UCSD-AML1 (cell line): ENCODE measurements around the gene SPNS2.
"Not testable (repeated sequence)": the region's sequence is repeated elsewhere in the genome, so short reads cannot be mapped to it uniquely, and the experiment has no call there.

Source experiments
- DNase-seq: peaks from one replicate; lab custom pipeline; 2025; ENCODE audit not compliant: unreplicated experiment; lab: John Stamatoyannopoulos, UW

Gene SPNS2

GRCh38 chr17:4562015-4562969, 63.6 kb downstream of the SPNS2 start:
- no peak for DNase-seq

- peak; percentile 52 for DNase-seq
Measured at GRCh38 chr17:4565209-4566141, 66.8 kb downstream of the SPNS2 start.

GRCh38 chr17:4566785-4567184, 68.1 kb downstream of the SPNS2 start:
- peak; percentile 28 for DNase-seq

GRCh38 chr17:4569591-4569990, 70.9 kb downstream of the SPNS2 start:
- no peak for DNase-seq

GRCh38 chr17:4572131-4572530, 73.5 kb downstream of the SPNS2 start:
- no peak for DNase-seq

- DNase-seq = no peak
Measured at GRCh38 chr17:4573115-4573514, 74.4 kb downstream of the SPNS2 start.

GRCh38 chr17:4573669-4574068, 75.0 kb downstream of the SPNS2 start:
- no peak for DNase-seq

DNA sequence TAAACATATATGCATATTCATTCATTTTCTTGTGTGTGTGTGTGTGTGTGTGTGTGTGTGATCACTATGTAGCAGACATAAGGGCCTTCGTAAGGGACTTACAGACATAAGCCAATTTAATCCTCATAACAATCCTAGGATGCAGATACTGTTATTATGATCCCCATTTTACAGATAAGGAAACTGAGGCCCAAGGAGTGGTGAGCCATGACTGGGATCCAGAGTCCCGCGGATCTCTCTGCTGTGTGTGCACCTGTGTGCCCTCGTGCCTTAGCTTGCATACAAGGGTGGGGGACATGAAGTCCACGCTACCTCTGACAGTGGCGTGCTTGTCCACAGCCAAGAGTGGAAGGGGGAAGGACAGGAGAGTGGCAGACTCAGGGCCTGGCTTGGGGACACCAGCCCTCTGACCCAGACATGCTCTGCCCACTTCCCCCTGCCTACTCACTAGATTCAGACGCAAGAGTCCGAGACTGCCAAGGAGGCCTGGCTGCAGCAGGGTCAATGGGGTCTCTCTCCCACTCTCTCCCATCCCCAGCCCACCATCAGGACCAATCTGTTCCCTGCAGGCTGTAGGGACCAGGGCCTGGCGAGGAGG, 75.9 kb downstream of the SPNS2 start:
- DNase-seq = no peak

DNA sequence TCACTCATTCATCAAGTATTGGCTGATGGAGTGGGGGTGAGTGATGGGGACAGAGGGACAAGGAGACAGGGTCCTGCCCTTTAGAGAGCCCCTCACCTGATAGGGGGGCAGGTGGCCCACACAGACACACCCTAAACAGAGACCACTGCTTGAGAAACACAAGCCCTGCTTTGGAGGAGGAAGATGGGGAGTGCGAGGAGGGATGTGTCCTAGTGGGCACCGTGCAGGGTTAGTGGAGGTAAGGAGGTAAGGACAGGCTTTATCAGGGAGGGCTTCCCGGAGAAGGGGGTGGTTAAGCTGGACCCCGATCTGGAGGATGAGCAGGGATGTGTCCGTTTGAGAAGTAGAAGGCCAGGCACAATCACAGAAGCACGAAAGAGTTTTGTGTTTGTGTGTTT, 77.5 kb downstream of the SPNS2 start:
- no peak for DNase-seq

GRCh38 chr17:4576729-4577322, 78.1 kb downstream of the SPNS2 start:
- no peak for DNase-seq

- DNase-seq = no peak
Measured at GRCh38 chr17:4577386-4577993, 78.8 kb downstream of the SPNS2 start.

- not testable (repeated sequence) for DNase-seq
Measured at GRCh38 chr17:4578349-4578748, 79.7 kb downstream of the SPNS2 start.

DNA sequence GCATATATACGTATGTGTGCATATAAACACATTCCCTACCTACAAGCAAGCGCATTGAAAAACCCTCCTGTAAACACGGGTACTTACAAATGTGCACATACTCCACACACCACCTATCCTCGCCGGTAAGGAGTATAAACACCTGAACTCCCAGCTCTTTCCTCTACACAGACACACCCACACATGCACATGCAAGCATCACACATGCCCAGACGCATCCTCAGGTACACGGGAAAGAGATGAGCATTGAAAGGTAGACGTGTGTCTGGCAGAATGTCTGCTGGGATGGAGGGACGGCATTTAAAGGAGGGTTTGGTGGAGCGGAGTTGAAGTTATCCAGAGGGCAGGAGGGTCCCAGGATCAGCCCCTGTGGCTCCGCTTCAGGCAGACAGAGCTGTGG, 81.0 kb downstream of the SPNS2 start:
- no peak for DNase-seq

DNA sequence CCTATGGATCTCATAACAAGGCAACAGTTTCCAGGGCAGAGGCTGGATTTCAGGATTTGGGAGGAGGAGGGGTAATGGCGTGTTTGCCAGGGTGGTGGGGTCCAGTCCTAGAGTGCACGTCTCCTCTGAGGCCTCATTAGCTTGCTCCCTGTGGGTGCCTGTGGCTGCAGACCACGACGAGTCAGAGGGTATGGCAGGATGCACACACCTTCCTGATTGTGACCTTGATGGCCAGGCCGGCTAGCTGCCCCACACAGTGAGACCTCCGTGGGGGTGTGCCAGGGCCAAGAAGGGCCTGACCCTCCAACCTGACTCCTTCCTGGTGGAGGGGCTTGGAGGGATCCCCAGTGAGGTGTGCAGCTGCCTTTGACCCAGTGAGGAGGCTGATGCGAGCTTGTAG, 81.6 kb downstream of the SPNS2 start:
- DNase-seq = no peak

DNA sequence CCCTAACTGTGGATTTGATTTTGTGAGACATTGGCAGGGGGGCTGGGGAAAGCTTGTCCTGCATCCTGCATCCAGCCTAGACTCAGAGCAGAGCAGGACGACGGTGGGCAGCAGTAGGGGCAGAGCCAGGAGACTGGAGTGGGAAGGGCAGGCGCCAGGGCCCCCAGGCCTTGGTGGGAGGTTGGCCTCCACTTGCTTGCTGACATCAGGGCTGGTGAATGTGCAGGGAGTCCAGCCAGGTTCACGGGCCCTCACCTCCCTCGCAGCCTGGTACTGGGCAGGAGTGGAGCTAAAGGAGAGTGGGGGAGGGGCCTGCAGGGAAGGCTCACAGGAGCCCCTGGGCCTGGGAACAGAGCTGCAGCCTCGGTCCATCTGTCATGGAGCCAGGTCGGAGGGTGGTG, 83.4 kb downstream of the SPNS2 start:
- no peak for DNase-seq

DNA sequence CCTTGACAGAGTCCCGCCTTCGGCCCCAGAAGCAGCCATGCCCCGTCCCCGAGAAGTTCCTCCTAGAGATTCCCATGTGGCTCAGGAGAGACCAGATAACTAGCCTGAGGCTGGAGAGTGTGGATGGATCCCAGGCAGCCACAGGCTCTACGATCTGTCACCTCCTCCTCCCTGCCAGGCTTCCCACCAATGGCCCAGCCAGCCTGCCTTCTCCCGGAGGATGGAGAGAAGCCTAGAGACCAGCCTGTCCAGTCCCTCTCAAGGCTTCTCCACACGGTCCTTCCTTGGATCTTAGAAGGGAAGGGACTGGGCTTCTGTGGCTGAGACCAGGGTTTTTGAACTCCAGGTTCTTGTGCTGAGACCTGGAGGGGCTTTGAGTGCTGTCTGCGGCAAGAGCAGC, 84.0 kb downstream of the SPNS2 start:
- DNase-seq = no peak

DNA sequence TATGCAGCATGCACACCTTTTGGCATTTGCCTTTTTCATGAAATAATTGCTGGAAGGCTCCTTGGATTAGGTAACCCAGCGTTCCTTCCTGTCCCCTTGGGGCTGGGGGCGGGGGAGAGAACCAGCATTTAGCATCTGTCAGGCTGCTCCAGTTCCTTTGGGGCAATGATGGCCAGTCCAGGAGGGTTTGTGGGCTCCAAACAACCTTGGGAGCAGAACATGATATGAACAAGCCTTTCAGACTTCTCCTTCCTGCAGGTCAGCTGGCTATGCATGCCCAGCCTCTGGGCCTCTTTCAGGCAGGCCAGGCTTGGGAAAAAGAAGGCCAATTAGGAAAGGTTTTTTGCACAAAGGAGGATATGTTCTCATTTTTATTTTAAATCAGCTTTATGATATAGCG, 84.5 kb downstream of the SPNS2 start:
- DNase-seq = no peak

DNA sequence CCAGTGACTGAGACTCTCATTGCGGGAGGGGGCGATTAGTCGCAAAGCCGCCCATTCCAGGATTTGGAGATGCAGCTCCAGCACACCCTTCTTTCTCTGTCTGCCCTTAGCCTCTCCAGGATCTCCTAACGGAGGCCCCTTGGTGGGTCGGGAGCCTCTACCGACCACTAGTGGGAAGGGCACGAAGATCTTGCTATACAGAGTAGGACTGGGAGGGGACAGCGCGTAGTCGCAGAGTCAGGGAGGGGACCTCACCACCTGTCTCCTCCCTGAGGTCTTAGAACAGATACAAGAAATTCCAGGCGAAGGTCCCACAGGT, 85.1 kb downstream of the SPNS2 start:
- no peak for DNase-seq

- no peak for DNase-seq
Measured at GRCh38 chr17:4584101-4584916, 85.6 kb downstream of the SPNS2 start, which contains the start of gene SMTNL2. SMTNL2 (plus strand) TSS chr17:4584529; CDS start chr17:4584606, 77 bp downstream.
